Measurements from ENCODE around the gene TMOD1.
A peak's percentile ranks its signal among the peaks of the same experiment; 100 is the strongest.
"Not testable (repeated sequence)": the region's sequence is repeated elsewhere in the genome, so short reads cannot be mapped to it uniquely, and the experiment has no call there.

TMOD1 gene

DNA sequence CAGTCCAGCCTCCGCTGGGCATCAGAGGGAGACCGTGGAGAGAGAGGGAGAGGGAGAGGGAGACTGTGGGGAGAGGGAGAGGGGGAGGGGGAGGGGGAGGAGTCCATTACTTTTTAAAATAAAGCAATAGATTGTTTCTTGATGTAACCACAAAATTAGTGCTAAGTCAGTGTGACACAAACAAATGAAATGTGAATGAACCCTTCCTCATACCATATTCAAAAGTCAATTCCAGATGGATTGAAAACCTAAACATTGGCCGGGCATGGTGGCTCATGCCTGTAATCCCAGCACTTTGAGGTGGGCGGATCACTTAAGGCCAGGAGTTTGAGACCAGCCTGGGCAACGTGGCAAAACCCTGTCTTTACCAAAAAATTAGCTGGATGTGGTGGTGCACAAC, 2.6 kb upstream of the TMOD1 start:
- not testable (repeated sequence) for DNase-seq (ENCODE audit: low spot score)

DNA sequence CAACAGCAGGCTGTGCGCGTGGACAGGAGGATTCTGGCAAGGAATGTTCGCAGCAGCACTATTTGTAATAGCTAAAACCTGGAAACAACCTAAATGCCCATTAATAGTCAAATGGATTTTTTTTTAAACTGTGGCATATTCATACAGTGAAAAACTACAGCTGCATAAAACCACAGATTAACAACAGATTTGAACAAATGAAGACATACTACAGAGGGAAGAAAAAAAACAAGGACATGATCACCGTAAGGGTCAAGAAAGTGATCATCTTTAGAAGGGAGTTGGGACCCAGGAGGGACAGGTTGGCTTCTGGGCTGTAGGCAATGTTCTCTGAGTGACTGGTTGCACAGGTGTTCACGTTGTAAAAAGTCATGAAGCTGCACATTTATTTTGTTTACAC, 1.2 kb upstream of the TMOD1 start:
- no peak for DNase-seq (ENCODE audit: low spot score)

DNA sequence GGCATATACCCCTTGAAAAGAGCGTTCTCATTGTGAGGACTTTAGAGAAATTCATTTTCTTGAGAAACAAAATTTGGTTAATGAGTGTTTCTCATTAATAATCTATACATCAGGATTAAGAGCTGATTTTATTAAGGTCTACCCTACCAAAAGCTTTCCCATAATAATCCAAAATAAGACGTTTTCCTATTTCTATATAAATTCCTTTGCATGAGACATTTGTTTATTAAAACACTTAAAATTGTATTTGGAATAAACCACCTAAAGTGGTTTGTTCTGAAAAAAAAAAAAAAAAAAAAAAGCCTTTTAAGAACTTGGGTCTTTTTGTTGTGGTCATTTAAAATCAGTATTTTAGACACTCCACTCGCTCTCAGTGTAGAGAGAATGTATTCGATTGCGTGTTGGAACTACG, 695 bp upstream of the TMOD1 start:
- no peak for DNase-seq (ENCODE audit: low spot score)

DNA sequence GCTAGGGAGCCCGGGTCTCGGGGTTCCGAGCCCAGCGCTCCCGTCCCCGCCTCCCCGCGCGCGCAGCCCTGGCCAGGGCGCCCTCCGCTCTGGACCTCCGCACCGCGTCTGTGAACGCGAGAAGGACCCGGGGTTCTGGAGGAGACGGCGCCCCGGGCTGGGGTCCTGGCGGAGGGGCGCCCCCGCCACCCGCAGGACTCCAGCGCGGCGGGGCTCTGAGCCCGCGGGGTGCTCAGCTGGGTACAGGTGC, 431 bp downstream of the TMOD1 start:
- peak; percentile 79 for DNase-seq (ENCODE audit: low spot score)

DNA sequence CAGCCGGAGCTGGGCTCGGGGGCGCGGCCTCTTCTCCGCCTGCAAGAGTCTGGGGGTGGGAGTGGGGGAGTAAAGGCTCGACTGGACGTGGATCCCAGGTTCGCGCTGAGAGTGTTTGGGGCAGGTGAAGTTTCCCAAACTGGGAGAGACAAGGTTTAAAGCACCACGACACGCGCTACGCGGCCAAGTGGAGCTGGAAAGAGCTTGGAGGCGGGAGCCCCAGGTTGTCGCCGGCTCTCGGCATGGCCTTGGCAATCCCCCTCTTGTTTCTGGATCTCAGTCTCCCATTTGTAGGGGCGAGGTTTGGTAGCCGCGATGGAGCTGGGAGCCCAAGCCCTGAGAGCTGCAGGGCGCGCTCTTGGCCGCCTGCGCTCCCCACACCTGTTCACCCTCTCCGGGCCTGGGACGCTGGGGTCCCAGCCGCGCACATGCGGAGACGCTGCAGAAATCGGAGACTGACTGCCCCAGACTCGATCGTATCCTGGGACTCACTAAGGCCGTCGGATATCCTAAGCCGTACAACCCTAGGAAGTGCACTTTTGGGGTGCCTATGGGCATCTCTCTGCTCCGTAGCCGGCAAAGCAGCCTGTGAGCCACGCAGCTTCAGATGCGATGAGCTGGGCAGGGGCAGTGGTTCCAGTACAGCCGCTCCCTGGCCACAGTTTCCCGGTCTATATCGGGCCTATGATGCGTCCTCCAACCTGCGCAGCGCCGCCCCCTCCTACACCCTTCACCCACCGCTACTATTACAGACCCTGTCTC, 937 bp downstream of the TMOD1 start:
- peak; percentile 58 for DNase-seq (ENCODE audit: low spot score)

DNA sequence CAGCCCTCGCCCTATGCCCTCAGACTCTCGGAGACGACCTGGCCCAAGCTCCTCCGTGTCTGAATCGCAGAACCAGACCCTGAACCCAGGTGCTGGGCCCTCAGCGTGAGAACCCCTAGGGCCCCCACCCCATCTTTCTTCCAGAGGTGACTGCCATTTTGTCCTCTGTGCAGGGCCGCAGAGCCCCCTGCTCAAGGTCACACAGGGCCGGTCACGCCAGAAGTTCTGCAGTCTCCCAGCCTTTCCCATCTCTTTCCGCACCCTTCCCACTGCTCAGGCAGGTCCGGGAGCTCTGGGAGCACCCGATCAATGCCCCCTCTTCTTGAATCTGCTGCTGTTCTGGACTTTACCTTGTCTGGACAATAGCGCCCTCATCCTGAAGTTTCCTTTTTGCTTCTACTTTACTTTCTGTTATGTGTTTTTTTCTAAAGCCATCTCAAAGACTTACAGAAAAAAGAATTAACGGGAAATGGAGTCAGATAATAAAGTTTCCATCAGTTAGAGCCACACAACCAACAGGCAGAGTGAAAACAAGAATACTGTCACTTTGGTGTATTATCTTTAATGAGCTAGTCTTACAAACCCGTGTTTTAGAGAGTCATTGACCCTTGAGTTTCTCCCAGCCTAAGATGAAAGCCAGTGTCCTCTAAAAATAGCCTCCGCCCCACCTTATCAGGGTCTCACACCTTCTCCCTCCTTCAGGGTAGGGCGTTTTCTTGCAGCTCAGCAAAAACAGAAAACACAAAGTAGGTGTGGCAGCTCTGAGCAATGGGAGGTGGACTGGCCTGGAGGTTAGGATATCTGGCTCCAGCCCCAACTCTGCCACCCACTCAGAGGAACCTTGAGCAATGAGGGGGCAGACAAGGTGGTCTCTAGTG, 1.8 kb downstream of the TMOD1 start:
- DNase-seq (ENCODE audit: low spot score): peak; percentile 37

DNA sequence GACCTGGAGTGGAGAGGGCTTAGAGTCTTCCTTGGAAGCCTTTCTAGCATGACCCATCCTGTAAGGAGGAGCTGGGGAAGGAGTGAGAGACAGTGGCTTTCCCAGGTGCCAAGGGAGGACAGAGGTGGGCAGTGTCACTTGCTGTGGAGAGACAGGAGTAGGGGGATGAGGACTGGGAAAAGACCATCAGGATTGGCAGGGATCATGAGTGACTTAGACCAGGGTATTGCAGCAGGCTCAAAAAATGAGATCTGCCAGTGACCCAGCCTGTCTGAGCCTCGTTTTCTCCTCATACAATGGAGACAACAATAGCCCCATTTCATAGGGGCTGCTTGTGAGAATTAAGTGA, 2.4 kb downstream of the TMOD1 start:
- no peak for DNase-seq (ENCODE audit: low spot score)

DNA sequence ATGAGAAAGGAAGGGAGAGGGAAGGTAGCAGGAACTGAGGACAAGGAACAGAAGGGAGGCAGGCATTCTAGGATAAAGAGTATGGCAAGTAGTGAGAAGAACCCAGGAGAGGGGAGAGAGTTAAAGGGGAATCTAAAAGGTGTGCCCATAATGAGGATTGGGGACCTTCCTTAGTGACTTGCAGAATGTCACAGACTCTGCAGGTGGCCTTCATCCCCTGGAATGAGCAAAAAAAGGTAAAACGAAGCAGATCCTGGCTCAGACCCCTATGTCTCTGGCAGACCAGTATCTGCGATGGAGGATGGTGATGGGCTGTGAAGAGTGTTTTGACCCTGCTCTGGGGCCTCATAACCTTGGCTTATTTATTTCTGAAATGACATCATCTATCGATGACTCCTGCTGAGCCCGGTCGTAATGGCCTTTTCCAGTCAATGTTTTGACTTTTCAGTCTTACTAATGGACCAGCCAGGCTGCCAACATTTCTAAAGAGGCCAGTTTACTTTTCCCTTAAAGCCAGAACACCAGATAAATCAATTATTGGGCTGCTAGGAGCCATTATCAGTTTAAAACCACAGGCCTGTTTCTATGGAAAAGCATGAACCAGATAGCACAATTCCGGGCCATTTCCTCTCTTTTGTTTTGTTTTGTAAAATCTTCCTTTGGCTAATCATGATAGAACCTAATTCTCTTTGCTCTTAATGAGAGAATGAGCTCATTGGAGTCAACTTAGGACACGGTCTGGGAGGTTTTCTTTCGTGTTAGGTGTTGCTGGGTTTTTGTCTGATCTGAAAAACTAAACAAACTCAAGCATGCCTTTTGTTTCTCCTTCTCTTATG, 3.1 kb downstream of the TMOD1 start:
- DNase-seq (ENCODE audit: low spot score): no peak

DNA sequence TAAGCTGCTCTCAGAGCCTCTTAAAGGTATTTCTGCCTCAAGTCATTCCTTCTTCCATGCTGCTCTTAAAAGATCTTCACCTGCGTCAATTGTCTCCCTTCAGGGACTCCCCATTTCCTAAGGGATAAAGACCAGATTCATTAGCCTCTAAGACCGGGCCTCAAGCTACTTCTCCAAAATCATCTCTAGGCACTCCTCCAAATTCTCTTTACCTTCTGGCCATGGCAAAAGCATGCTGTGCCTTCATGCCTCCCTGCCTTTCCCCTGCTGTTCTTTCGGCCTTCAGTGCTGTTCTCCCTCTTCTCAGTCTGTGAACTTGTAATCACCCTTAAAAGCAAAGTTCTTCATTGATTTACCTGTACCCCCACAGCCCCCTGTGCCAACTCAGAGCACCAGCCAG, 4.4 kb downstream of the TMOD1 start:
- no peak for DNase-seq (ENCODE audit: low spot score)

DNA sequence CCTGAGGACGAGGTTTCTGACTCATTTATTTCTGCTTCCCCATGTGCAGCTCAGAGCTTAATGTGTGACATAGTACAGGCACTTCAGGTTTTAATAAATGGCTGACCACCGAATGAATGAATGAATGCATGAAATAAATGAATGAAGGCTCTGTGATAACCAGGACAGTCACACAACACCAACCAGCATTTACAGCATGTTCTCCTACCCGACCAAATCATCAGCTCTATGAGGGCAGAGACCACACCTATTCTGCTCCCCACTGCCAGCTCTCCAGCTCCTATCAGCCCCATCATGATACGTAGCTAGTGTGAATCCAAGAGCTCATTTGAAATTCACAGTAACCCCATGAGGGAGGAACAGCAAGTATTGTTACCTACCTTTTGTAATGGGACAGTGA, 4.8 kb downstream of the TMOD1 start:
- DNase-seq (ENCODE audit: low spot score): no peak

DNA sequence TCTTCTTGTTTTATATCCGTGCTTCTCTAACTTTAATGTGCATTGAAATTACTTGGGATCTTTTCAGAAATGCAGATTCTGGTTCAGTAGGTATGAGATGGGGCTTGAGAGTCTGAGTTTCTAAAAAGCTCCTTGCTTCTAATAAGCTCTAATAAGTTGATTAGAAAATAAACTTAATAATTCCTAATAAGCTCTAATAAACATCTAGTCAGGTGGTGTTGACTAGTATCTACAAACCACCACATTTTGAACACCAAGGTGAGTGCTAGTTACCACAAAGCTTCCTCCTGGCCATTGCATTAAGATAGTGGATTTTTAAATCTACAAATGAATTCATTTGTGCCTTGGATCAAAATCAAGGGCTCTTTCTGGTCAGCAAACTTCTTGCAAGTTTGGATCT, 5.3 kb downstream of the TMOD1 start:
- DNase-seq (ENCODE audit: low spot score): no peak

DNA sequence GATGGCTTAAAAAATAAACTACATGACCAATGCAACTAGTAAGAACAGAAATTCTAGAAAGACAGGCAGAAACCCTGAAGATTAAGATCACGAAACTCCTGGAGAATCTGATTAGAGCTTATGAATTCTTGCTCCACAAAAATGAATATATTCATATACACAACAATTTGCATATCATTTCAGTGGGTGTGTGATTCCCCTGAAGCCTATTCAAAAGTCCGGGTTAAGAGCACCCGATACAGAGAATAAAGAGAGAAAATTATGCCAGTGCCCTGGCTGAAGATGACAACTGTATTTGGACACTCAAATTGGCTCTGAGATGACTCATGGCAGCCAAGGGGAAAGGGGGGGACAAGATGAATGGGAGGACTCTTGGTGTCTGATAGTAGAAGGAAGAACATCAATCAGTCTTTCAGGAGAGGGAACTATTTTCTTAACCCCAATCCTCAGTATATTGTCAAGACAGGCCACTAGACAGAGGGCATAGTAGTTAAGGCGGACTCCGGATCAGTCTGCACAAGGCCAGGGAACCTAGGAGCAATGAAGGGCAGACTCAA, 6.0 kb downstream of the TMOD1 start:
- DNase-seq (ENCODE audit: low spot score): no peak

DNA sequence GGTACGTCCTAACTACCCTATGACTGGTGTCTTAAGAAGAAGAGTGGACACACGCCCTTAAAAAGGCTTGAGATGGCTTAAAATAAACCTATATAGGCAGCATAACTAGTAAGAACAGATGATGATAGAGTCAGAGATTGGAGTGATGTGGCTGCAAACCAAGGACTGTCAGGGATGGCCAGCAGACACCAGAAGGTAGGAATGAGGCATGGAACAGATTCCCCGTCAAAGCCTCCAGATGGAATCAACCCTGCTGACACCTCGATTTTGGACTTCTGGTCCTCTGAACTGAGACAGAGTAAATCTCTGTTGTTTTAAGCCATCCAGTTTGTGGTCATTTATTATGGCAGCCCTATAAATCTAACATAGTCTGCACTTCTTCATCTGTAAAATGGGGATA, 7.4 kb downstream of the TMOD1 start:
- DNase-seq (ENCODE audit: low spot score): no peak

DNA sequence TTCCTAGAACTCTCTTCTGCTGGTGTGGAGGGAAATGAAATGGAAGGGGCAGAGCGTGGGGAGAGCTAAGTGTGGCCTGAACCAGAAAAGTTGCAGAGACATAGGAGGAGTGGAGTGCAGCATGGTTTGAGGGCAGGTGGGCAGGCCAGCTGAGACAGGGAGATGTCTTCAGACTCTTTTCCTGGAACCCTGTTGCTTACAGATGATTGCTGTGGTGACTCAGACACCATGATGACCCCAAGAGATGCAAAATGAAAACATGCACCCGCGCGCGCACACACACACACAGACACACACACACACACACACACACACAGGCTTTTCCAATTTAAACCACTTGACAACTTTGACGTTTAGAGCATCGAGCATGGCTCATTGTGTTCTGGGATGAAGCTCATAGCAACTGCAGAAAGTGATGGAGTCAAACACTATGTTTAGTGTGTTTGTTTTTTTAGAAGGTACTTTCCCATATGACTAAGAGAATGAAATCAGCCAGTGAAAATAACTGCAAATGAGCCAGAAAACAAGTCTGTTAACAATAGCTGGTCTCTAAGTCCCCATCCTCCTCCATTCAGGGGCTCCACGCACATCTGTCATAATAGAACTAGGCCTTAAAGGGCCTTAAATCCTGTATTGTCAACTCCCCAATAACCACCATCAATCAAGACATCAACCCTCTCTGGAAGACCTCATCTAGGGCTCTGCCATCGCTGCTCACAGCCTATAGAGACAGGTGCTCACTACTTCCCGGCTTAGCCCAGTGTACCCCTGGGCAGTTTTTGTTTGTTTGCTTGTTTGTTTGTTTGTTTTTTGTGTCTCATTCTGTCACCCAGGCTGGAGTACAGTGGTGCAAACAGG, 9.6 kb downstream of the TMOD1 start:
- DNase-seq (ENCODE audit: low spot score): no peak

DNA sequence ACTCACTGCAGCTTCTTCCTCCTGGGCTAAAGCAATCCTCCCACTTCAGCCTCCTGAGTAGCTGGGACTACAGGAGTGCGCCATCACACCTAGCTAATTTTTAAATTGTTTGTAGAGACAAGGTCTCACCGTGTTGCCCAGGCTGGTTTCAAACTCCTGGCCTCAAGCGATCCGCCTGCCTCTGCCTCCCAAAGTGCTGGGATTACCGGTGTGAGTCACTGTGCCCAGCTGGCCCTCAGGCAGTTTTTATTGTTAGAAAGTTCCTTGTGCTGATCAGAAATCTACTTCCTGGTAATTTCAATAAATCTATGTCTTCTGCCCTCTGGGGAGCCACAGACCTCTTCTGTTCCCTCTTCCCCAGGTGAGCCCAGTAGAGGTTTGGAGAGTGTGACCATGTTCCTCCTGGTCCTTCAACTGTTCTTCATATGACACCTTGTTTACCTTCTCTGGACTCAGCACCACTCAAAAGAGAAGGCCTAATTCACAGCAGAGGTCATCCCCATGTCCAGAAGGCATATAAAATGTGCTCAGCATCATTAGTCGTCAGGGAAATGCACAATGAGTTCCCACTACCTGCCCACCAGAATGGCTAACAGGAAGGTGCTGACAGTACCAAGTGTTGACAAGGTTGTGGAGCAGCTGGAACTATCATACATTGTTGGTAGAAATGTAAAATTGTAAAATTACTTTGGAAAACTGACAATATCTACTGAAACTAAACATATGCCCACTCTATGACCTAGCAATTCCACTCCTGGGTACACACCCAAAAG, 10.4 kb downstream of the TMOD1 start:
- DNase-seq (ENCODE audit: low spot score): no peak

DNA sequence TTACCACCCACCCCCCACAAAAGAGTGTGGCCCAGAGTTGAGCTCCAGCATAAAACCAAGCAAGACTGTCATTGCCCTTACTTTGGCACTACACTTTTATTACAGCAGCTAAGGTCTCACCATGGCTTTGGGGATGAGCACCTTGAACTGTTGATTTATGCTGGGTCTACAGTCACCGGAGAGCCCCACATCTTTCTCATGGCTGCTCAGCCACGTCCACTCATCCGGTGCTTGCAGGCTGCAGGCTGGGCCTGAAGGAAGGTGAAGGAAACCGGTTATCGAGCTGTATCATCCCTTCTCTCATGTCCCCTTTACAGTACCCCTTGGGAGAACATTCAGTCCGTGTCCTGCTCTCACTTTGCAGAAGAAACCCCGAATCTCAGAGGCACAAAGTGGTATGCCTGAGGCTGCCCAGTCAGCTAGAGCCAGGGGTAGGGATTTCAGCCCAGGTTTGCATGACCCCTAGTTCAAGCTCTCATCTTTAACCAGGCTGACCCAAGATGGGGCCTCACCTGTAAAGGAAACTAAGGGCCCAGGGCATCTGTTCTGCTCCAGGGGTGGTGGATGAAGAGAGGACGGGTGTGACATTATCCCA, 11.6 kb downstream of the TMOD1 start:
- DNase-seq (ENCODE audit: low spot score): no peak

DNA sequence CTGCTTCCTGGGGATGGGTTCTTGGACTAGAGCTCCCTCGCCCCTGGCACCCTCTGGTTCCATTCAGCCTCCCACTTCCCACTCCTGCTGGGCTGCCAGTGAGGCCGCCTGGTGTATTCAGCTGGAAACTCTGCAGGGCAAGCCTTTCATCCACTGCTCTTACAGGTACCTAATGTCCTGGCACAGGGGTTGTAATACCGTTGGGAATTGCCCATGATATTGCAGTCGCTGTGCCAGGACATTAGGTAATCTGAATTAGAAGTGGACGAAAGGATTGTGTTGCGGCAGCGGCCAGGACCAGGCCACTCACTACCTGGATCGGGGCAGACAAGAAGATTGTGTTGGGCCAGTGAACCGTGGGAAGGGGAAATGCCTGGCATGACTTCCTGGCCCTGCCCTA, 13.1 kb downstream of the TMOD1 start:
- DNase-seq (ENCODE audit: low spot score): no peak

DNA sequence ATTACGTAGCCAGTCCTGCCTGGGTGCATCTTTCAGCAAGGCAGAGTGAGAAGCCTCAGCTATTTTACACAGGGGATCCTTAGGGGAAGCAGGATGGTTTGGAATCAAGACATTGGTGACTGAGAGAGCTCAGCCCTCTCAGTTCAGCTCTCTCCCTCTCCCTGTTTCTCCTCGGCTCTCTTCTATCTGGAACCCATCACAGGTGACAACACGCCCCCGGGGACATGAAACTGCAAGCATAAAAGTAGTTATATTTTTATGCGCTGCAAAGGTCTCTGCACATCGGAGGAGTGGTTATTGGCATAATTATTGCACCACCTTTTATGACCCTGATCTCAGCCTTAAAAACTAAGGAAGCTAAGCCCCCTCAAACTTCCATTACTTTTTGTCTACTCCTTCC, 14.2 kb downstream of the TMOD1 start:
- DNase-seq (ENCODE audit: low spot score): no peak

DNA sequence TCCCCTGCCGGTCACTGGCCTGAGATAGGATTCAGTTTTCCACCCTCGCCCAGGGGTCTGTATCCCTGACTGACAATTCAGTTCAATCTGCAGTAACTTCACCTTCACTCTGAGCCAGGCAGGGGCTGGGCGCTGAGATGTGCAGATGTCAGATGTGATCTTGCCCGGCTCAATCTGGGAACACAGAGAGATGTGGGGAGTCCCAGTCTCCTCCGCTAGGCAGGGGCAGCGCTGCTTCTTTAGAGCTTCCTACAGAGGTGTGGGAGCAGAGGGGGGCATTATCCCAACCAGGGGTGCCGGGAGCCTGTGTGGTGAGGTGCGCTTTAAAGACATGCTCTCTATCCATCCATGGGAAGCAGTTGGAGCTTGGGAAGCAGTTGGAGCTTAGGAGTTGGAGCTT, 14.6 kb downstream of the TMOD1 start:
- no peak for DNase-seq (ENCODE audit: low spot score)

DNA sequence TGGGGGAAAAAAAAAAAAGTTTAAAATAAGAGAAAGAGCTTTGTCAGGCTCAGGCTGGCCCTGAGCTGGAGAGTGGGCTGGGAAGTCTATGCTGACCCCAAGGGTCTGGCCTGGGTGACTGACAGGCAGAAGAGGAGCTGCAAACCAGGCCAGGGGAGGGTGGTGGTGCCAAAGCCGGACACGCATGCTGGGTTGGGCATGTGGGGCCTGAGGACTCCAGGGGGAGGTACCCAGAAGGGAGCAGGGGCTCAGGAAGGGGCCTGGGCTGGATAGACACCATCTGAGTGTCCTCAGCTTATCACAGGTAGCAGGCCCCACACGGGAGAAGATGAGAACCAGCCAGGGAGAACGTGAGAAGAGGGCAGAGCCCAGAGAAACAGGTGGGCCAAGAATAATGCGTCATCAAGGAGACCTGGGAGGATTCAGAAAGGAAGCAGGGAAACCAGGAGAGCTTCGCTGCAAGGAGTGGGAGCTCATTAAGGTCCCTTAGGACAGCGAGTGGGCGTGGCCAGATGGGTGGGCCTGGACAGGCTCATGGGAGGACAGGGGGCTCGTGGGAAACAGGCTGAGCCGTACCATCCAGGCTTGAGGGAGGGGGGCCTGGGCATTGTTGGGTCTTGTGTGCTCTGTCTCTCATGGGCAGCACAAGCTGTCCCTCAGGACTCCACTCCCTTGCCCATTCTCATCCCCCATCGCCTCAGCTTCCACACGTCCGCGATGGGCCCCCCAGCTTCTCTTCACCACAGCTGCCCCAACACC, 16.0 kb downstream of the TMOD1 start:
- DNase-seq (ENCODE audit: low spot score): no peak

Data from iPS-NIHi11 (cell line).